Caco-2 (cell line): Measurements from ENCODE around the gene OR2AG1. TPM values are rescaled to one million over a fixed set of nuclear protein-coding genes. Genes with fewer than 3 reads are reported as not detected.
"Not testable (repeated sequence)": the region's sequence is repeated elsewhere in the genome, so short reads cannot be mapped to it uniquely, and the experiment has no call there.

Experiments
- BruUV-seq: library from RNA; stranded (reverse); fragments of 400-500 nt; replicated peaks from 2 replicates; lab custom pipeline; 2021; lab: Mats Ljungman, UMichigan
- CTCF ChIA-PET: fragments of 300-600 bp; sonication (Branson Sonifier 250); formaldehyde crosslinking; loops from one replicate; lab custom pipeline; 2022; ENCODE audit warnings: antibody characterized with exemption; lab: Charles Lee
- POLR2A ChIA-PET: fragments of 300-600 bp; sonication (Branson Sonifier 250); formaldehyde crosslinking; loops from one replicate; lab custom pipeline; 2022; ENCODE audit warnings: antibody characterized with exemption; lab: Charles Lee
- DNase-seq, 2 experiments: peaks; one replicate each; pipeline versions ENCODE4 v3.0.0 to v3.0.0-alpha.2; 2020 to 2022
- H3K27me3 ChIP-seq: replicated peaks from 2 replicates; pipeline ENCODE4 v1.6.0; 2011; ENCODE audit warnings: low read length; ENCODE audit not compliant: control insufficient read depth, insufficient read depth
- H3K36me3 ChIP-seq: 2 replicates; pipeline ENCODE4 v1.5.1; 2011; ENCODE audit warnings: low read length; ENCODE audit not compliant: control insufficient read depth, insufficient read depth
- H3K4me1 ChIP-seq: fragments of 250-450 bp; sonication (Bioruptor Pico); 2 replicates; pipeline ENCODE4 v1.5.1; 2020; ENCODE audit warnings: mild to moderate bottlenecking
- H3K4me3 ChIP-seq: 2 replicates; pipeline ENCODE4 v1.5.1; 2011; ENCODE audit warnings: low read depth, mild to moderate bottlenecking, control low read depth, low read length
- H3K9me3 ChIP-seq: fragments of 250-450 bp; sonication (Bioruptor Pico); 2 replicates; pipeline ENCODE4 v1.5.1; 2020; ENCODE audit warnings: mild to moderate bottlenecking, moderate library complexity
- H3K27ac Mint-ChIP-seq: one replicate; pipeline ENCODE4 v1.8.0; 2022; ENCODE audit warnings: mixed read lengths; ENCODE audit not compliant: unreplicated experiment
- H3K27me3 Mint-ChIP-seq: one replicate; pipeline ENCODE4 v1.8.0; 2022; ENCODE audit warnings: mixed read lengths; ENCODE audit not compliant: insufficient read depth, unreplicated experiment
- H3K36me3 Mint-ChIP-seq: one replicate; pipeline ENCODE4 v1.8.0; 2022; ENCODE audit warnings: mild to moderate bottlenecking, mixed read lengths; ENCODE audit not compliant: insufficient read depth, unreplicated experiment
- H3K4me1 Mint-ChIP-seq: one replicate; pipeline ENCODE4 v1.8.0; 2022; ENCODE audit warnings: low read depth, mixed read lengths; ENCODE audit not compliant: unreplicated experiment
- H3K4me3 Mint-ChIP-seq: one replicate; pipeline ENCODE4 v1.8.0; 2022; ENCODE audit warnings: mild to moderate bottlenecking, moderate library complexity, mixed read lengths; ENCODE audit not compliant: unreplicated experiment
- H3K9me3 Mint-ChIP-seq: one replicate; pipeline ENCODE4 v1.8.0; 2022; ENCODE audit warnings: mixed read lengths; ENCODE audit not compliant: unreplicated experiment
- CTCF ChIP-seq, 2 experiments: fragments of 200-600 bp in 1 of 2; IDR thresholded peaks; 1 replicate in 1 of 2; 2 replicates in 1 of 2; pipeline versions ENCODE4 v1.5.1 to v1.8.0; 2011 to 2022; ENCODE audit warnings: antibody characterized with exemption in 1 of 2, control low read depth in 1 of 2, inconsistent platforms in 1 of 2, low read depth in 1 of 2, low read length in 1 of 2, mild to moderate bottlenecking in 1 of 2, moderate library complexity in 1 of 2; ENCODE audit not compliant: insufficient read depth in 1 of 2, severe bottlenecking in 1 of 2, unreplicated experiment in 1 of 2
- intact Hi-C: fragments of 100-400 bp; cut with micrococcal nuclease; formaldehyde crosslinking; loops from one replicate; pipeline ENCODE4 v1.10.0; 2022; ENCODE audit not compliant: unreplicated experiment
- total RNA-seq: library from RNA; stranded (reverse); gene quantifications from 2 replicates; pipeline ENCODE4 v1.2.3, GENCODE V29; 2022

Gene OR2AG1
- total RNA-seq, 1 experiment from 2014 or later, result not detected

- TF ChIP-seq CTCF (IDR thresholded peaks at IDR 0.05; ENCODE audit: insufficient read depth in 1 of 2, low read depth in 1 of 2, low read length in 1 of 2, severe bottlenecking in 1 of 2, unreplicated experiment in 1 of 2), result no peak
- H3K4me1 Mint-ChIP-seq, result no peaks in the 10 kb centered on the region
- intact Hi-C loops, result no loop called here
- H3K27me3 Mint-ChIP-seq, result peaks cover 17% of the 10 kb centered on the region
- no peak within 1 kb of the TSS for H3K27ac Mint-ChIP-seq
- H3K9me3 Mint-ChIP-seq, result no peaks in the 10 kb centered on the region
- no TSS peak for BruUV-seq
- H3K4me3 ChIP-seq, result no peak within 1 kb of the TSS
- ChIA-PET CTCF (interaction anchor here (1.0 kb wide), 1 partner anchor 13 kb away, joined by 3 read pairs; no protein-coding TSS in a partner anchor), POLR2A (no interaction called here)
- no peaks in the 10 kb centered on the region for H3K9me3 ChIP-seq
- no peaks in the 10 kb centered on the region for H3K36me3 ChIP-seq
- H3K27me3 ChIP-seq, result no peaks in the 10 kb centered on the region
- no peak for DNase-seq
- no peaks in the 10 kb centered on the region for H3K36me3 Mint-ChIP-seq
- no peak within 1 kb of the TSS for H3K4me3 Mint-ChIP-seq
- no peaks in the 10 kb centered on the region for H3K4me1 ChIP-seq
Measured at GRCh38 chr11:6799402-6799801, 16.6 kb downstream of the OR2AG1 start, which contains the start of gene OR6A2. TSS of gene OR6A2 (minus strand) at chr11:6799689. CDS start at chr11:6795708, 3,981 bp downstream.

- H3K27me3 ChIP-seq, H3K4me3 ChIP-seq, H3K9me3 ChIP-seq, H3K4me1 Mint-ChIP-seq, BruUV-seq, H3K36me3 Mint-ChIP-seq, H3K4me3 Mint-ChIP-seq, CTCF ChIA-PET, H3K9me3 Mint-ChIP-seq, intact Hi-C loops, DNase-seq, H3K27ac Mint-ChIP-seq, POLR2A ChIA-PET, H3K4me1 ChIP-seq, H3K36me3 ChIP-seq: not testable (repeated sequence)
- peaks cover 11% of the 10 kb centered on the region for H3K27me3 Mint-ChIP-seq
Measured at GRCh38 chr11:6801075-6801474, 18.3 kb downstream of the OR2AG1 start.

- ChIA-PET CTCF (interaction anchor here (0.6 to 1.6 kb wide), 12 partner anchors 12 to 466 kb away, joined by 3 to 8 read pairs (median 3); partner anchors contain the start of genes NLRP14, OR6A2, SMPD1 and ZNF214), POLR2A (no interaction called here)
- Histone ChIP-seq H3K4me3 (no peak overlapping the region), H3K36me3 (no peaks in the 10 kb centered on the region), H3K9me3 (no peaks in the 10 kb centered on the region), H3K4me1 (no peaks in the 10 kb centered on the region), H3K27me3 (no peaks in the 10 kb centered on the region; the same call in 1 of the 2 replicates)
- DNase-seq, result peak; percentile 42 to 63
- Mint-ChIP-seq H3K36me3 (no peaks in the 10 kb centered on the region), H3K27ac (no peak overlapping the region), H3K9me3 (no peaks in the 10 kb centered on the region), H3K4me3 (no peak overlapping the region), H3K27me3 (peaks cover 5% of the 10 kb centered on the region), H3K4me1 (no peaks in the 10 kb centered on the region)
- intact Hi-C loops, result loop anchor here (5.0 kb wide), 1 partner anchor 185 kb away; no protein-coding TSS in a partner anchor
- peak; percentile 86 to 91 for TF ChIP-seq CTCF (IDR thresholded peaks at IDR 0.05; ENCODE audit: insufficient read depth in 1 of 2, low read depth in 1 of 2, low read length in 1 of 2, severe bottlenecking in 1 of 2, unreplicated experiment in 1 of 2)
- BruUV-seq, result no TSS peak
Measured at GRCh38 chr11:6812390-6813005, 29.7 kb downstream of the OR2AG1 start.
